Measurements from ENCODE around the gene SMIM17. TPM values are rescaled to one million over a fixed set of nuclear protein-coding genes. Genes with fewer than 3 reads are reported as not detected.

SMIM17 gene
- polyA plus RNA-seq, 1 of the 3 experiments (the other 2 are of a cell fraction): 0.05 TPM

Other genes starting within 250 kb of the SMIM17 start
- gene ZNF582, start 249.6 kb upstream of the SMIM17 start, polyA plus RNA-seq (2012; rRNA removed): 4.5 and 5.9 TPM in 2 replicates
- 1.9 and 2.1 TPM in 2 replicates for gene ZNF583, start 238.8 kb upstream of the SMIM17 start, polyA plus RNA-seq (2012; rRNA removed)
- 3.2 and 5.0 TPM in 2 replicates for gene ZNF667, start 165.8 kb upstream of the SMIM17 start, polyA plus RNA-seq (2012; rRNA removed)
- 2.5 and 4.0 TPM in 2 replicates for gene ZNF471, start 135.3 kb upstream of the SMIM17 start, polyA plus RNA-seq (2012; rRNA removed)
- gene ZFP28, start 104.2 kb upstream of the SMIM17 start, polyA plus RNA-seq (2012; rRNA removed): 3.5 and 4.9 TPM in 2 replicates
- gene ZNF470, start 75.7 kb upstream of the SMIM17 start, polyA plus RNA-seq (2012; rRNA removed): 2.1 and 2.5 TPM in 2 replicates
- 6.3 and 7.1 TPM in 2 replicates for gene ZNF71, start 47.9 kb upstream of the SMIM17 start, polyA plus RNA-seq (2012; rRNA removed)
- 0.03 TPM in 1 of 2 replicates, not detected in the other for gene ZNF835, start 28.6 kb downstream of the SMIM17 start, polyA plus RNA-seq (2012; rRNA removed)
- 0.12 and 0.29 TPM in 2 replicates for gene PEG3, start 197.6 kb downstream of the SMIM17 start, polyA plus RNA-seq (2012; rRNA removed)
- gene ZIM2, start 197.6 kb downstream of the SMIM17 start, polyA plus RNA-seq (2012; rRNA removed): not detected in 2 replicates

Measured in SK-N-SH (cell line).